Prostate gland (tissue), 2 donors: ENCODE results near the gene TRAPPC2.

Experiments used
- CTCF ChIP-seq, 4 experiments: fragments of 200-600 bp in 2 of 4; fragments of 450-650 bp in 2 of 4; sonication (generic) in 2 of 4; IDR thresholded peaks; 1 replicate in 3 of 4; 2 replicates in 1 of 4; pipeline ENCODE4 v1.5.1; 2016 to 2019; ENCODE audit warnings: antibody characterized with exemption in 4 of 4, mild to moderate bottlenecking in 2 of 4, moderate library complexity in 2 of 4
- POLR2A ChIP-seq: fragments of 450-650 bp; IDR thresholded peaks from one replicate; pipeline ENCODE4 v1.6.1; 2016; ENCODE audit warnings: antibody characterized with exemption, mild to moderate bottlenecking

DNA sequence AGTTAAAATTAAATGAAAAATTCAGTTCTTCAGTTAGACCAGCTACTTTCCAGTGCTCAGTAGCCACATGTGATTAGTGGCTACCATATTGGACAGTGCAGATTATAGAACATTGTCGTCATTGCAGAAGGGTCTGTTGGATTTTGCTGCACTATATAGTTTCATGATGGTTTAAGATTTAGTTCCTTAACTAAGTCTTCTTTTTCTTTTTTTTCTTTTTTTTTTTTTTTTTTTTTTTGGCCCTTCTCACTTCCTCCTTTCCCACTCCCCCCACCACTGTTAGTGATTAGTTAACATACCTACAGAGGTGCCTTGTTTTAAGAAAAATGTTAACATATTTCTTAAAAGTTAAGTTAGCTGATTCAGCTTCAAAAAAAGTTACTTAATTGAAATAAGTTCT, 36.4 kb downstream of the TRAPPC2 start:
- TF ChIP-seq CTCF (IDR thresholded peaks at IDR 0.05) (no peak), POLR2A (no peak)
